HL-60 (cell line): ENCODE results near the gene PTX4.

Experiments
- CTCF ChIP-seq: IDR thresholded peaks from one replicate; pipeline ENCODE4 v1.5.1; 2011; ENCODE audit warnings: low read length, control low read depth, inconsistent platforms; ENCODE audit not compliant: insufficient read depth
- GABPA ChIP-seq: IDR thresholded peaks from 2 replicates; pipeline ENCODE4 v1.6.1; 2012; ENCODE audit warnings: low read depth
- POLR2AphosphoS5 ChIP-seq: IDR thresholded peaks from 2 replicates; pipeline ENCODE4 v1.6.1; 2012; ENCODE audit warnings: low read depth
- REST ChIP-seq: IDR thresholded peaks from 2 replicates; pipeline ENCODE4 v1.6.1; 2012; ENCODE audit warnings: low read depth; ENCODE audit not compliant: insufficient replicate concordance
- SPI1 ChIP-seq: IDR thresholded peaks from 2 replicates; pipeline ENCODE4 v1.6.1; 2012; ENCODE audit warnings: low read depth, mild to moderate bottlenecking, borderline replicate concordance

DNA sequence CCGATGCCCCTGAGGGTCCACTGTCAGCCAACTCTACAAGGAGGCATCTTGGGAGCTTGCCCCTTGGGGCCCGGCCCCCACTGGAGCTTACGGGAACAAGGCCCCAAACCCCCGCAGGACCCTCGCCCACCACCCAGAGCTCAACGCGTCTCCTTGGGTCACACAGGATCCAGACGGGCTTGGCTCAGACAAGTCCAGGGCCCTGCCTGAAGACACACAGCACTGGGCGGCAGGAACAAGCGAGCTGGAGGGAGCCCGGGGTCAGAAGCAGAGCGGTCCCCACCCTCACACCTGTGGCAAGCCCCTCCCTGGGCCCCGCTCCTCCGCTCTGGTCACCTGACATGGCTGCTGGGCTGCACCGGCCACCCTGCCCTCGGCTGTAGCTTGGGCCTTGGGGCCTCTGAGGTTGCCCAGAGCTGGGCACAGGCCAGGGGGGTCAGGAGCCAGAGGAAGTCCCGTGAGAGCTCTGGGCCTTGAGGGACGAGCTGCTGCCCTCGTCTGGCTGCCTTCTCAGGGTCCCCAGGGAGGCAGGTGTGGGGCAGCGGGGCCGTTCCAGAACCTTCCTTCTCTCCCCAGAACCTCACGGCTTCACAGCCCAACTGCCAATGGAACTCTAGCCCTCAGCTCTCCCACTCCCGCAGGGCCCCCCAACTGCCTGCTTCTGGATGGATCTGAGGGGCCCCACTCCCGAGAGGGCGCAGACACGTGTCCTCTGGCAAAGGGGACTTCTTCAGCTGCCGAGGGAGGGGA is 44.6 kb downstream of the PTX4 start, which contains the start of gene CCDC154:
- TF ChIP-seq REST (no peak), CTCF (no peak), POLR2AphosphoS5 (peak; percentile 48; the same call in 1 of the 2 replicates), GABPA (no peak), SPI1 (no peak)
